Measurements from ENCODE around the gene ETDA. TPM values are rescaled to one million over a fixed set of nuclear protein-coding genes. Genes with fewer than 3 reads are reported as not detected.

Gene ETDA
- total RNA-seq, 1 experiment from 2014 or later, result not detected

GRCh38 chrX:135295944-135296305, 44.1 kb downstream of the ETDA start:
- no peaks in the 10 kb centered on the region for H3K27me3 ChIP-seq (replicated peaks)

GRCh38 chrX:135302269-135302873, 50.5 kb downstream of the ETDA start:
- H3K9me3 ChIP-seq (replicated peaks), result no peaks in the 10 kb centered on the region
- no peak overlapping the region for H3K4me3 ChIP-seq
- no peak for DNase-seq (ENCODE audit: low read depth in 1 of 2, low spot score in 2 of 2)

More at GRCh38 chrX:135295944-135296305, 44.1 kb downstream of the ETDA start:
- Histone ChIP-seq H3K36me3 (no peaks in the 10 kb centered on the region), H3K4me3 (no peak overlapping the region), H3K9me3 (replicated peaks) (no peaks in the 10 kb centered on the region), H3K27ac (no peak overlapping the region), H3K4me1 (replicated peaks) (no peaks in the 10 kb centered on the region)
- no peak for DNase-seq (ENCODE audit: low read depth in 1 of 2, low spot score in 2 of 2)

More at GRCh38 chrX:135302269-135302873, 50.5 kb downstream of the ETDA start:
- no peaks in the 10 kb centered on the region for H3K36me3 ChIP-seq
- no peaks in the 10 kb centered on the region for H3K27me3 ChIP-seq (replicated peaks)
- no peak overlapping the region for H3K27ac ChIP-seq
- H3K4me1 ChIP-seq (replicated peaks), result no peaks in the 10 kb centered on the region

Other genes starting within 250 kb of the ETDA start
- gene RTL8B, start 229.5 kb upstream of the ETDA start, total RNA-seq (2014; rRNA removed; shearing (Covaris generic)), result 8.9 and 14.8 TPM in 2 replicates
- 87.1 and 87.9 TPM in 2 replicates for gene RTL8C, start 219.7 kb upstream of the ETDA start, total RNA-seq (2014; rRNA removed; shearing (Covaris generic))
- gene RTL8A, start 199.9 kb upstream of the ETDA start, total RNA-seq (2014; rRNA removed; shearing (Covaris generic)), result 9.4 and 11.8 TPM in 2 replicates
- 0.26 TPM in 1 of 2 replicates, not detected in the other for gene SMIM10L2B, start 153.3 kb upstream of the ETDA start, total RNA-seq (2014; rRNA removed; shearing (Covaris generic))
- not detected in 2 replicates for gene ETDB, start 131.5 kb upstream of the ETDA start, total RNA-seq (2014; rRNA removed; shearing (Covaris generic))
- not detected in 2 replicates for gene CT55, start 80.7 kb upstream of the ETDA start, total RNA-seq (2014; rRNA removed; shearing (Covaris generic))
- gene ETDC, start 57.4 kb downstream of the ETDA start, total RNA-seq (2014; rRNA removed; shearing (Covaris generic)), result not detected in 2 replicates
- 6.3 and 7.9 TPM in 2 replicates for gene ZNF75D, start 92.0 kb downstream of the ETDA start, total RNA-seq (2014; rRNA removed; shearing (Covaris generic))
- 6.3 and 7.9 TPM in 2 replicates for gene ZNF449, start 92.7 kb downstream of the ETDA start, total RNA-seq (2014; rRNA removed; shearing (Covaris generic))
- not detected in 2 replicates for gene SMIM10L2A, start 169.9 kb downstream of the ETDA start, total RNA-seq (2014; rRNA removed; shearing (Covaris generic))

Measured in SJSA1 (cell line).